CD4-positive, alpha-beta memory T cell (primary cell): ENCODE results near the gene ALPI. TPM values are rescaled to one million over a fixed set of nuclear protein-coding genes. Genes with fewer than 3 reads are reported as not detected.

Experiments used
- CTCF ChIA-PET: fragments of 350-600 bp; sonication (Branson Sonifier 250); formaldehyde crosslinking; loops from one replicate; lab custom pipeline; 2021; ENCODE audit warnings: inconsistent platforms; ENCODE audit not compliant: partially characterized antibody; lab: Charles Lee
- POLR2A ChIA-PET: fragments of 350-600 bp; sonication (Branson Sonifier 250); formaldehyde crosslinking; loops from one replicate; lab custom pipeline; 2021; ENCODE audit not compliant: partially characterized antibody; lab: Charles Lee
- DNase-seq, 5 donors: peaks; one replicate each; pipeline versions ENCODE4 v3.0.0 to v3.0.0-alpha.2; 2020 to 2022; ENCODE audit warnings: mixed read lengths in 1 of 5
- H3K27ac ChIP-seq: one replicate; pipeline ENCODE4 v1.7.0; 2013; ENCODE audit warnings: low read depth, low read length
- H3K27me3 ChIP-seq: 2 replicates; pipeline ENCODE4 v1.7.0; 2013; ENCODE audit warnings: mild to moderate bottlenecking, low read length, moderate library complexity; ENCODE audit not compliant: insufficient read depth
- H3K36me3 ChIP-seq: 2 replicates; pipeline ENCODE4 v1.7.0; 2013; ENCODE audit warnings: mild to moderate bottlenecking, low read length, moderate library complexity; ENCODE audit not compliant: insufficient read depth
- H3K4me1 ChIP-seq: 2 replicates; pipeline ENCODE4 v1.7.0; 2013; ENCODE audit warnings: mild to moderate bottlenecking, low read length, moderate library complexity; ENCODE audit not compliant: insufficient read depth
- H3K4me3 ChIP-seq, 2 donors: one replicate each; pipeline ENCODE4 v1.7.0; 2013; ENCODE audit warnings: low read length in 2 of 2, mild to moderate bottlenecking in 1 of 2
- H3K9me3 ChIP-seq, 2 donors: one replicate each; pipeline ENCODE4 v1.7.0; 2013; ENCODE audit warnings: low read length in 2 of 2, control low read depth in 1 of 2; ENCODE audit not compliant: control insufficient read depth in 1 of 2
- H3K27ac Mint-ChIP-seq, 7 donors: one replicate each; pipeline ENCODE4 v1.8.0; 2020 to 2021; ENCODE audit warnings: mixed read lengths in 7 of 7, mild to moderate bottlenecking in 6 of 7, inconsistent platforms in 3 of 7, moderate library complexity in 3 of 7
- H3K27me3 Mint-ChIP-seq, 2 donors: one replicate each; pipeline ENCODE4 v1.8.0; 2020 to 2021; ENCODE audit warnings: mixed read lengths in 2 of 2
- H3K36me3 Mint-ChIP-seq, 2 donors: one replicate each; pipeline ENCODE4 v1.8.0; 2020 to 2021; ENCODE audit warnings: mixed read lengths in 2 of 2, inconsistent platforms in 1 of 2, mild to moderate bottlenecking in 1 of 2
- H3K4me1 Mint-ChIP-seq, 4 donors: one replicate each; pipeline ENCODE4 v1.8.0; 2020 to 2021; ENCODE audit warnings: mixed read lengths in 4 of 4, mild to moderate bottlenecking in 1 of 4
- H3K4me3 Mint-ChIP-seq, 8 donors: one replicate each; pipeline ENCODE4 v1.8.0; 2020 to 2021; ENCODE audit warnings: mixed read lengths in 8 of 8, mild to moderate bottlenecking in 7 of 8, moderate library complexity in 6 of 8, inconsistent platforms in 3 of 8
- H3K9me3 Mint-ChIP-seq, 8 donors: one replicate each; pipeline ENCODE4 v1.8.0; 2020 to 2021; ENCODE audit warnings: mixed read lengths in 8 of 8, mild to moderate bottlenecking in 5 of 8, inconsistent platforms in 3 of 8, moderate library complexity in 1 of 8
- intact Hi-C: fragments of 100-400 bp; cut with micrococcal nuclease; formaldehyde crosslinking; loops from one replicate; pipeline ENCODE4 v1.15.1; 2023
- polyA plus RNA-seq, 2 donors: library from polyadenylated mRNA; unstranded; fragments of 300-500 nt; fragmentation: Illumina TruSeq; gene quantifications; one replicate each; pipeline ENCODE4 v1.2.3, GENCODE V29; 2021
- total RNA-seq, 2 experiments: library from RNA; stranded (reverse); gene quantifications; one replicate each; pipeline ENCODE4 v1.2.3, GENCODE V29; 2021

ALPI gene
- total and polyA plus RNA-seq, 4 experiments from 2014 or later: not detected

DNA sequence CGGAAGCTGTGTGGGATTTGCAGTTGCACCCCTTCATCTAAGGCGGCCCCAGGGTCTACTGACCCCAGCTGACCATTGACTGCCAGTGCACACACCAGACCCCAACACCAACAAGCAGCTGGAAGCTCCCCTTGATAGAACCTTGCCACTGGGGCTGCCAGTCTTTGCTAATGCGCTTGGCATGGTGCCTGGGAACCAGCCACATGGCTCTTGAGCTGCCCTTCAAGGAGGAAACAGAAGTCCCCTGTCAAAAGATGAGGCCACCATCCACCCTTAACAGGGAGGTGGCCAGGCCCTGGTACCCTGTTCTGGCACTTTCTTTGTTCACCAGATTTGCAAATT, 8.6 kb downstream of the ALPI start:
- no peaks in the 10 kb centered on the region for H3K27me3 ChIP-seq
- H3K27ac ChIP-seq: no peak overlapping the region
- no peak overlapping the region for H3K4me3 ChIP-seq
- Mint-ChIP-seq H3K9me3 (peaks cover 0 to 3% (median 0%) of the 10 kb centered on the region in 8 donors), H3K27ac (no peak overlapping the region), H3K4me3 (no peak overlapping the region), H3K36me3 (no peaks in the 10 kb centered on the region), H3K4me1 (no peaks in the 10 kb centered on the region), H3K27me3 (peaks cover 3 to 6% of the 10 kb centered on the region in 2 donors)
- H3K9me3 ChIP-seq: no peaks in the 10 kb centered on the region
- ChIA-PET CTCF (interaction anchor here (0.8 kb wide), 1 partner anchor 25 kb away, joined by 3 read pairs; no protein-coding TSS in a partner anchor), POLR2A (no interaction called here)
- DNase-seq: no peak
- intact Hi-C loops: no loop called here
- H3K36me3 ChIP-seq: no peaks in the 10 kb centered on the region
- H3K4me1 ChIP-seq: no peaks in the 10 kb centered on the region

- no peak for DNase-seq
- Mint-ChIP-seq H3K9me3 (peaks cover 0 to 3% (median 0%) of the 10 kb centered on the region in 8 donors), H3K36me3 (no peaks in the 10 kb centered on the region), H3K27me3 (peaks cover 3 to 6% of the 10 kb centered on the region in 2 donors), H3K27ac (no peak overlapping the region), H3K4me3 (no peak overlapping the region), H3K4me1 (no peaks in the 10 kb centered on the region)
- ChIA-PET CTCF (interaction anchor here (0.8 kb wide), 1 partner anchor 26 kb away, joined by 3 read pairs; no protein-coding TSS in a partner anchor), POLR2A (no interaction called here)
- no peak overlapping the region for H3K4me3 ChIP-seq
- intact Hi-C loops: no loop called here
- H3K4me1 ChIP-seq: no peaks in the 10 kb centered on the region
- H3K27ac ChIP-seq: no peak overlapping the region
- no peaks in the 10 kb centered on the region for H3K27me3 ChIP-seq
- no peaks in the 10 kb centered on the region for H3K36me3 ChIP-seq
- no peaks in the 10 kb centered on the region for H3K9me3 ChIP-seq
Measured at GRCh38 chr2:232465061-232465460, 9.1 kb downstream of the ALPI start.

GRCh38 chr2:232466221-232466620, 10.3 kb downstream of the ALPI start:
- Mint-ChIP-seq H3K27me3 (peaks cover 3 to 6% of the 10 kb centered on the region in 2 donors), H3K4me1 (no peaks in the 10 kb centered on the region), H3K9me3 (peaks cover 0 to 3% (median 0%) of the 10 kb centered on the region in 8 donors), H3K27ac (no peak overlapping the region), H3K36me3 (no peaks in the 10 kb centered on the region), H3K4me3 (no peak overlapping the region)
- ChIA-PET CTCF (interaction anchor here (0.7 kb wide), 1 partner anchor 173 kb away, joined by 3 read pairs; no protein-coding TSS in a partner anchor), POLR2A (no interaction called here)
- Histone ChIP-seq H3K4me3 (no peak overlapping the region), H3K27me3 (no peaks in the 10 kb centered on the region), H3K27ac (no peak overlapping the region), H3K36me3 (no peaks in the 10 kb centered on the region), H3K9me3 (no peaks in the 10 kb centered on the region), H3K4me1 (no peaks in the 10 kb centered on the region)
- DNase-seq: no peak
- intact Hi-C loops: no loop called here

- CTCF ChIA-PET: no interaction called here
- H3K4me3 ChIP-seq: no peak overlapping the region
- DNase-seq: no peak
- H3K4me1 ChIP-seq: no peaks in the 10 kb centered on the region
- intact Hi-C loops: no loop called here
- Mint-ChIP-seq H3K36me3 (peaks cover 0 to 4% of the 10 kb centered on the region in 2 donors), H3K27me3 (peaks cover 24 to 32% of the 10 kb centered on the region in 2 donors), H3K9me3 (peaks cover 0 to 15% (median 13%) of the 10 kb centered on the region in 8 donors), H3K4me3 (no peak overlapping the region), H3K4me1 (no peaks in the 10 kb centered on the region), H3K27ac (no peak overlapping the region)
- H3K9me3 ChIP-seq: no peaks in the 10 kb centered on the region
- H3K27ac ChIP-seq: no peak overlapping the region
- no peaks in the 10 kb centered on the region for H3K36me3 ChIP-seq
- POLR2A ChIA-PET: no interaction called here
- H3K27me3 ChIP-seq: no peaks in the 10 kb centered on the region
Measured at GRCh38 chr2:232473467-232473890, 17.5 kb downstream of the ALPI start.

DNA sequence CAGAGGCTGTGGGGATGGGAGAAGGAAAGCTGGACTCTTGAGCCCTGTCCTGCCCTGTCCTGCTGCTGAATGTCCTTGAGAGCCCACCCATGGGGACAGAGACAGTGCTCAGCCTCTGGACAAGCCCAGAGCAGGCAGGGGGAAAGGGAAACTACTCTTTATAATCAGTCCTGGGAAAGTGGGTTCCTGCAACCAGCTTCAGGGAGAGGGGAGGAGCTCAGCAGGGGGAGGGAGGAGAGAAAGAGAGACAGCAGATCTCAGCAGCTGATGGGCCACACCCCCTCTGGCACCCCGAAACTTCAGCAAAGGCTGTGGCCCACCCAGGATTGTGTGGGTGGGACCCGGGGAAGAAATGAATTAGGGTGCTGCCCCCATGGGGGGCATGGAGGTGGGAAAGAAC, 20.1 kb downstream of the ALPI start:
- no peak overlapping the region for H3K27ac ChIP-seq
- Mint-ChIP-seq H3K4me1 (no peaks in the 10 kb centered on the region), H3K27ac (no peak overlapping the region), H3K4me3 (no peak overlapping the region), H3K9me3 (peaks cover 0 to 15% (median 12%) of the 10 kb centered on the region in 8 donors), H3K27me3 (peaks cover 22 to 32% of the 10 kb centered on the region in 2 donors), H3K36me3 (peaks cover 0 to 4% of the 10 kb centered on the region in 2 donors)
- H3K36me3 ChIP-seq: no peaks in the 10 kb centered on the region
- ChIA-PET CTCF (no interaction called here), POLR2A (no interaction called here)
- intact Hi-C loops: no loop called here
- H3K4me3 ChIP-seq: no peak overlapping the region
- no peaks in the 10 kb centered on the region for H3K27me3 ChIP-seq
- no peaks in the 10 kb centered on the region for H3K9me3 ChIP-seq
- no peaks in the 10 kb centered on the region for H3K4me1 ChIP-seq
- no peak for DNase-seq

DNA sequence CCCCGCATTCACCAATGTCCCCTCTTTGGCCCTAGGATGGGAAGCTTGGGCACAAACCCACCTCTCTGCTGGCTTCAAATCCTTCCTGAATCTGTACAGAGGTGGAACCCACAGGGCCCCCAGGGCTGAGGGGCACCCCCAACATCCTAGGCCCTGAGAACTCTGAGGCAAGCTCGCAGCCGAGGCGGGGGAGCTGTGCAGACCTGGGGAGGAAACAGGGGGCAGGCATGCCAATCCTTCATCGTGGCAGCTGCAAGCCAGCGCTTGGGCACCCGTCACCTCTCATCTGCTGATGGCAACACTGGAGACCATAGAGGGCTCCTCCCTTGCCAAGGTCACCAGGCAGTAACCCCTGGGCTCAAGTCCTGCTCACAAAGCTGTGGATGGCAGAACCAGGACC, 20.8 kb downstream of the ALPI start:
- Histone ChIP-seq H3K4me1 (no peaks in the 10 kb centered on the region), H3K4me3 (no peak overlapping the region), H3K36me3 (no peaks in the 10 kb centered on the region), H3K27me3 (no peaks in the 10 kb centered on the region), H3K27ac (no peak overlapping the region), H3K9me3 (no peaks in the 10 kb centered on the region)
- intact Hi-C loops: no loop called here
- DNase-seq: no peak
- Mint-ChIP-seq H3K9me3 (peaks cover 0 to 12% (median 11%) of the 10 kb centered on the region in 8 donors), H3K4me3 (no peak overlapping the region), H3K4me1 (no peaks in the 10 kb centered on the region), H3K27me3 (peaks cover 18 to 29% of the 10 kb centered on the region in 2 donors), H3K27ac (no peak overlapping the region), H3K36me3 (peaks cover 0 to 4% of the 10 kb centered on the region in 2 donors)
- CTCF ChIA-PET: interaction anchor here (1.0 kb wide), 1 partner anchor 40 kb away, joined by 3 read pairs; no protein-coding TSS in a partner anchor
- POLR2A ChIA-PET: no interaction called here

- H3K4me1 ChIP-seq: no peaks in the 10 kb centered on the region
- CTCF ChIA-PET: no interaction called here
- no peak overlapping the region for H3K4me3 ChIP-seq
- H3K27me3 ChIP-seq: no peaks in the 10 kb centered on the region
- H3K9me3 ChIP-seq: no peaks in the 10 kb centered on the region
- Mint-ChIP-seq H3K36me3 (no peaks in the 10 kb centered on the region), H3K27ac (no peak overlapping the region), H3K27me3 (peaks cover 10 to 25% of the 10 kb centered on the region in 2 donors), H3K9me3 (peaks cover 0 to 2% (median under 1%) of the 10 kb centered on the region in 8 donors), H3K4me1 (no peaks in the 10 kb centered on the region), H3K4me3 (no peak overlapping the region)
- no peaks in the 10 kb centered on the region for H3K36me3 ChIP-seq
- no peak overlapping the region for H3K27ac ChIP-seq
- intact Hi-C loops: no loop called here
- POLR2A ChIA-PET: no interaction called here
- no peak for DNase-seq
Measured at GRCh38 chr2:232477751-232478510, 22.0 kb downstream of the ALPI start.
